WTC11 (cell line): ENCODE data around the gene G6PC3. TPM values are rescaled to one million over a fixed set of nuclear protein-coding genes. Genes with fewer than 3 reads are reported as not detected.

Experiments
- GABPB1 ChIP-seq: sonication (generic); formaldehyde crosslinking; IDR thresholded peaks from 2 replicates; pipeline ENCODE4 v1.8.1; 2023; ENCODE audit warnings: mild to moderate bottlenecking, missing genetic modification reagents
- TEAD4 ChIP-seq: sonication (generic); formaldehyde crosslinking; IDR thresholded peaks from 2 replicates; pipeline ENCODE4 v1.8.0; 2022; ENCODE audit warnings: mild to moderate bottlenecking, missing genetic modification reagents
- total RNA-seq: library from RNA; stranded (reverse); gene quantifications from 3 replicates; pipeline ENCODE4 v1.2.3, GENCODE V29; 2021

G6PC3 gene
- total RNA-seq, 1 experiment from 2014 or later, result 121 TPM

DNA sequence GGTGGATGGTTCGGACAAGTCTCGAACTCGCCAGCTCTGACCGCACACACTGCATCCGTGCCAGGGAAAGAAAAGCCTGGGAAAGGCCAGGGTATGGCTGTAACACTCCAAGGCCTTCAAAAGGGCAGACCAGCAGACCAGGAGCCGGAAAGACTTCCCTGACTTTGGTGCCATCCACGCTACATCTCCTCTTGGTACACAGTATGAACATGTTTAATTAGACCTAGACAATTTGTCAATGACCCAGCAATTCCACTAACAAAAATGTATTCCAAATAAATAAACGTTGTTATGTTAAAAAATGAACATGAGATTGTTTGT lies 53.5 kb downstream of the G6PC3 start (continued):
- TF ChIP-seq TEAD4 (CRISPR knock-in tag) (no peak), GABPB1 (CRISPR knock-in tag) (no peak)

Other genes with a start within 250 kb of the G6PC3 start
- 9.2 to 11.3 TPM (median 10.3 TPM) in 3 replicates for gene MPP3, start 237.6 kb upstream of the G6PC3 start, total RNA-seq
- gene CD300LG, start 223.6 kb upstream of the G6PC3 start, total RNA-seq, result not detected in 3 replicates
- gene MPP2, start 163.2 kb upstream of the G6PC3 start, total RNA-seq, result 29.3 to 31.4 TPM (median 29.9 TPM) in 3 replicates
- gene PPY, start 128.3 kb upstream of the G6PC3 start, total RNA-seq, result not detected in 3 replicates
- 0.72 to 1.1 TPM (median 0.94 TPM) in 3 replicates for gene PYY, start 116.8 kb upstream of the G6PC3 start, total RNA-seq
- 6.1 to 8.6 TPM (median 7.6 TPM) in 3 replicates for gene NAGS, start 66.1 kb upstream of the G6PC3 start, total RNA-seq
- 32.1 to 36.3 TPM (median 32.7 TPM) in 3 replicates for gene TMEM101, start 55.8 kb upstream of the G6PC3 start, total RNA-seq
- gene LSM12, start 4.1 kb upstream of the G6PC3 start, total RNA-seq, result 96.8 to 102 TPM (median 98.0 TPM) in 3 replicates
- gene HDAC5, start 52.9 kb downstream of the G6PC3 start, total RNA-seq, result 54.0 to 61.6 TPM (median 59.0 TPM) in 3 replicates
- gene HROB, start 71.2 kb downstream of the G6PC3 start, total RNA-seq, result 22.4 to 23.9 TPM (median 23.7 TPM) in 3 replicates
- 0.11 to 0.23 TPM (median 0.14 TPM) in 3 replicates for gene ASB16, start 100.0 kb downstream of the G6PC3 start, total RNA-seq
- 21.9 to 26.9 TPM (median 25.3 TPM) in 3 replicates for gene TMUB2, start 116.2 kb downstream of the G6PC3 start, total RNA-seq
- 113 to 124 TPM (median 114 TPM) in 3 replicates for gene ATXN7L3, start 129.1 kb downstream of the G6PC3 start, total RNA-seq
- 69.5 to 77.1 TPM (median 75.9 TPM) in 3 replicates for gene UBTF, start 148.9 kb downstream of the G6PC3 start, total RNA-seq
- gene SLC4A1, start 197.4 kb downstream of the G6PC3 start, total RNA-seq, result 0.05 to 0.14 TPM in 2 of 3 replicates, not detected in the other
- 5.1 to 6.5 TPM (median 5.2 TPM) in 3 replicates for gene RUNDC3A, start 237.9 kb downstream of the G6PC3 start, total RNA-seq